K562 (cell line): ENCODE data around the gene ARL5C. TPM values are rescaled to one million over a fixed set of nuclear protein-coding genes. Genes with fewer than 3 reads are reported as not detected.

Source experiments
- BACH1 ChIP-seq: fragments of 200-800 bp; sonication (Bioruptor generic); IDR thresholded peaks from 2 replicates; pipeline ENCODE4 v1.6.1; 2016; ENCODE audit warnings: missing genetic modification characterization, missing compliant biosample characterization
- CHD1 ChIP-seq: fragments of 200-600 bp; sonication (generic); IDR thresholded peaks from one replicate; pipeline ENCODE4 v1.6.1; 2012; ENCODE audit warnings: mild to moderate bottlenecking, moderate library complexity, low read length, inconsistent platforms
- E2F3 ChIP-seq: fragments of 250-450 bp; sonication (Bioruptor Pico); IDR thresholded peaks from 2 replicates; pipeline ENCODE4 v1.4.0; 2020; ENCODE audit warnings: mild to moderate bottlenecking
- FOXK2 ChIP-seq, 2 experiments: fragments of 450-650 bp; IDR thresholded peaks in 1 of 2; conservative IDR thresholded peaks in 1 of 2; 2 replicates each; pipeline ENCODE4 v1.6.1; 2016; ENCODE audit warnings: low read depth in 2 of 2, mild to moderate bottlenecking in 1 of 2
- L3MBTL2 ChIP-seq: fragments of 450-650 bp; IDR thresholded peaks from 2 replicates; pipeline ENCODE4 v1.6.1; 2016; ENCODE audit warnings: mild to moderate bottlenecking, moderate library complexity
- PCBP1 ChIP-seq: fragments of 200-400 bp; formaldehyde crosslinking; IDR thresholded peaks from 2 replicates; pipeline ENCODE4 v1.6.1; 2018; ENCODE audit warnings: mild to moderate bottlenecking, low read depth, low read length; ENCODE audit not compliant: poor library complexity, severe bottlenecking
- PHF20 ChIP-seq: fragments of 450-650 bp; IDR thresholded peaks from 2 replicates; pipeline ENCODE4 v1.6.1; 2018; ENCODE audit not compliant: partially characterized antibody
- RBM22 ChIP-seq: fragments of 200-400 bp; formaldehyde crosslinking; IDR thresholded peaks from 2 replicates; pipeline ENCODE4 v1.6.1; 2018; ENCODE audit warnings: low read length, low read depth; ENCODE audit not compliant: poor library complexity, severe bottlenecking
- SNIP1 ChIP-seq: fragments of 450-650 bp; IDR thresholded peaks from 2 replicates; pipeline ENCODE4 v1.7.1; 2017; ENCODE audit warnings: low read depth, mild to moderate bottlenecking
- SRSF1 ChIP-seq: fragments of 200-400 bp; formaldehyde crosslinking; IDR thresholded peaks from 2 replicates; pipeline ENCODE4 v1.6.1; 2017; ENCODE audit warnings: mild to moderate bottlenecking, low read depth, low read length, moderate library complexity
- TRIM24 ChIP-seq, 2 experiments: fragments of 450-650 bp; IDR thresholded peaks; 2 replicates each; pipeline ENCODE4 v1.6.1; 2016
- ZKSCAN1 ChIP-seq: fragments of 150-350 bp; IDR thresholded peaks from 2 replicates; pipeline ENCODE4 v1.6.1; 2016; ENCODE audit warnings: low read depth, low read length
- ZNF24 ChIP-seq: fragments of 450-650 bp; IDR thresholded peaks from 2 replicates; pipeline ENCODE4 v1.6.1; 2016
- ZNF589 ChIP-seq: fragments of 200-800 bp; sonication (Bioruptor generic); IDR thresholded peaks from 2 replicates; pipeline ENCODE4 v1.6.1; 2016; ENCODE audit warnings: low read depth, missing genetic modification characterization, missing compliant biosample characterization
- polyA plus RNA-seq, 8 experiments: library from polyadenylated mRNA; depleted of rRNA in 4 of 8; stranded (reverse) in 5 of 8; unstranded in 3 of 8; fragments of >200 nt; fragmentation: Nextera tagmentation in 2 of 8; fragmentation: Illumina TruSeq in 1 of 8; extraction: Ambion mirVana in 2 of 8; extraction: Trizol in 1 of 8; gene quantifications; 2 replicates each; pipeline versions ENCODE4 v1.2.1 to v1.2.3, GENCODE V29; 2011 to 2014; ENCODE audit warnings: inconsistent platforms in 1 of 8, missing spikeins in 1 of 8
- total RNA-seq, 7 experiments: library from RNA; depleted of rRNA in 6 of 7; stranded (reverse); fragments of >200 nt in 6 of 7; fragmentation: Illumina TruSeq in 2 of 7; extraction: Trizol in 2 of 7; gene quantifications; 2 replicates each; pipeline versions ENCODE4 v1.2.1 to v1.2.3, GENCODE V29; 2011 to 2021; ENCODE audit warnings: low replicate concordance in 1 of 7
- TF ChIP-seq, protein P1 (sequence below): fragments of 250-450 bp; sonication (Bioruptor Pico); IDR thresholded peaks from 2 replicates; pipeline ENCODE4 v1.9.0; 2021; ENCODE audit warnings: mild to moderate bottlenecking
- TF ChIP-seq, protein P2 (sequence below): fragments of 250-450 bp; sonication (Bioruptor Pico); IDR thresholded peaks from 2 replicates; pipeline ENCODE4 v1.5.0; 2021; ENCODE audit warnings: mild to moderate bottlenecking, borderline replicate concordance
- TF ChIP-seq, protein P3 (sequence below): sonication (generic); formaldehyde crosslinking; IDR thresholded peaks from 2 replicates; pipeline ENCODE4 v1.9.0; 2022; ENCODE audit warnings: mild to moderate bottlenecking, missing genetic modification reagents
- TF ChIP-seq, protein P4 (sequence below), 2 experiments: IDR thresholded peaks; 2 replicates each; pipeline ENCODE4 v1.6.1; 2012; ENCODE audit warnings: improper control_type of control experiment in 2 of 2, low read depth in 2 of 2, low read length in 2 of 2, borderline replicate concordance in 1 of 2
- TF ChIP-seq, protein P5 (sequence below), 2 experiments: IDR thresholded peaks; 2 replicates each; pipeline ENCODE4 v1.6.1; 2011; ENCODE audit warnings: borderline replicate concordance in 1 of 2, control low read depth in 1 of 2, low read depth in 1 of 2, low read length in 1 of 2, mild to moderate bottlenecking in 1 of 2, mixed read lengths in 1 of 2, moderate library complexity in 1 of 2; ENCODE audit not compliant: insufficient read depth in 1 of 2, insufficient read length in 1 of 2, poor library complexity in 1 of 2, severe bottlenecking in 1 of 2; ENCODE audit errors: extremely low read depth in 1 of 2

Gene ARL5C
- total and polyA plus RNA-seq, 9 of the 15 experiments (the other 6 are each of a cell fraction or from before 2014, with no cell fraction given): not detected

DNA sequence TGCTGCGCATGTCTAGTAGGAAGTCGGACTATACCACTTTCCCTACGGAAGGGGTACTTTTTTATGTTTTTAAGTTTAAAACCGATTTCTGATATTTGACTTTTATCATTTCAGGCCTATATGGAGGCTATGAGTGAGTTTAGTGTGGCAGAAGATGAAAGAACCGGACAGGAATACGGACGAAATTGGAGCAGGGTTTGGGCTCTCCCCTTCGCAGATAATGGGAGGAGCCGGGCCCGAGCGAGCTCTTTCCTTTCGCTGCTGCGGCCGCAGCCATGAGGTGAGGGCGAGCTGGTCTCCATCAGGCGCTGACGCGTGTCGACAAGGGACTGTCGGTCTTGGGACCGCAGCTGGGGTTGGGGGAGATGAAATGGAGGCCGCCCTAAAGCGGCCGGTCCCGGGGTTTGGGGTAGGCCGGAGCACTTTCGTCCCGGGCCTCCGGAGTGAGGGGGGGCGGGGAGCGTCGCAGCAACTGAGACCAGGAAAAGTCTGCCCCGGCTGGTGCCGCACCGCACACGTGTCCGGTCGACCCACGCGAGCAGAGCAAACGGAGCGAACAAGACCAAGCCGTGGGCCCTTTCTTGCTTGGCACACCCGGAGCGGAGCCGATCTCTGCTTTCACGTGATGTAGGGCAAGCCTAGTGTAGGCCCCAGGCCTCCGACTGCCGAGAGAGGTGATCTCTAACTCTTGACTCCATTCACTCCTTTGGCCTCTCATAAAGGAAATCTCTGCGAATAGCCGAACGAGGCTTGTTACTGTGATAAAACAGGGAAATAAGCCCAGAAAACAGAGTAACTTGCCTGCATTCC lies 34.3 kb upstream of the ARL5C start, which contains the start of gene RPL19 (continued):
- no peak for TF ChIP-seq SNIP1
- TF ChIP-seq, protein P1, sequence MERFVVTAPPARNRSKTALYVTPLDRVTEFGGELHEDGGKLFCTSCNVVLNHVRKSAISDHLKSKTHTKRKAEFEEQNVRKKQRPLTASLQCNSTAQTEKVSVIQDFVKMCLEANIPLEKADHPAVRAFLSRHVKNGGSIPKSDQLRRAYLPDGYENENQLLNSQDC (CRISPR knock-in tag): peak; percentile 6; the same call in 1 of the 2 replicates
- no peak for TF ChIP-seq ZNF24
- TF ChIP-seq, protein P2, sequence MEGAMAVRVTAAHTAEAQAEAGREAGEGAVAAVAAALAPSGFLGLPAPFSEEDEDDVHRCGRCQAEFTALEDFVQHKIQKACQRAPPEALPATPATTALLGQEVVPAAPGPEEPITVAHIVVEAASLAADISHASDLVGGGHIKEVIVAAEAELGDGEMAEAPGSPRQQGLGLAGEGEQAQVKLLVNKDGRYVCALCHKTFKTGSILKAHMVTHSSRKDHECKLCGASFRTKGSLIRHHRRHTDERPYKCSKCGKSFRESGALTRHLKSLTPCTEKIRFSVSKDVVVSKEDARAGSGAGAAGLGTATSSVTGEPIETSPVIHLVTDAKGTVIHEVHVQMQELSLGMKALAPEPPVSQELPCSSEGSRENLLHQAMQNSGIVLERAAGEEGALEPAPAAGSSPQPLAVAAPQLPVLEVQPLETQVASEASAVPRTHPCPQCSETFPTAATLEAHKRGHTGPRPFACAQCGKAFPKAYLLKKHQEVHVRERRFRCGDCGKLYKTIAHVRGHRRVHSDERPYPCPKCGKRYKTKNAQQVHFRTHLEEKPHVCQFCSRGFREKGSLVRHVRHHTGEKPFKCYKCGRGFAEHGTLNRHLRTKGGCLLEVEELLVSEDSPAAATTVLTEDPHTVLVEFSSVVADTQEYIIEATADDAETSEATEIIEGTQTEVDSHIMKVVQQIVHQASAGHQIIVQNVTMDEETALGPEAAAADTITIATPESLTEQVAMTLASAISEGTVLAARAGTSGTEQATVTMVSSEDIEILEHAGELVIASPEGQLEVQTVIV (CRISPR knock-in tag): no peak
- TF ChIP-seq BACH1 (tag): peak; percentile 20; the same call in 1 of the 2 replicates
- TF ChIP-seq ZKSCAN1: 0 out of 2 replicates have a peak, but pooled peaks have one; percentile 37
- 0 out of 4 replicates have a peak, but pooled peaks of 1 of the 2 experiments have one; percentile 33 for TF ChIP-seq TRIM24 (IDR thresholded peaks at IDR 0.05)
- TF ChIP-seq L3MBTL2: peak; percentile 61; the same call in 1 of the 2 replicates
- TF ChIP-seq E2F3 (CRISPR knock-in tag): 0 out of 2 replicates have a peak, but pooled peaks have one; percentile 14
- TF ChIP-seq, protein P3, sequence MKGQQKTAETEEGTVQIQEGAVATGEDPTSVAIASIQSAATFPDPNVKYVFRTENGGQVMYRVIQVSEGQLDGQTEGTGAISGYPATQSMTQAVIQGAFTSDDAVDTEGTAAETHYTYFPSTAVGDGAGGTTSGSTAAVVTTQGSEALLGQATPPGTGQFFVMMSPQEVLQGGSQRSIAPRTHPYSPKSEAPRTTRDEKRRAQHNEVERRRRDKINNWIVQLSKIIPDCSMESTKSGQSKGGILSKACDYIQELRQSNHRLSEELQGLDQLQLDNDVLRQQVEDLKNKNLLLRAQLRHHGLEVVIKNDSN (CRISPR knock-in tag): peak; percentile 15; the same call in 1 of the 2 replicates
- TF ChIP-seq, protein P4, sequence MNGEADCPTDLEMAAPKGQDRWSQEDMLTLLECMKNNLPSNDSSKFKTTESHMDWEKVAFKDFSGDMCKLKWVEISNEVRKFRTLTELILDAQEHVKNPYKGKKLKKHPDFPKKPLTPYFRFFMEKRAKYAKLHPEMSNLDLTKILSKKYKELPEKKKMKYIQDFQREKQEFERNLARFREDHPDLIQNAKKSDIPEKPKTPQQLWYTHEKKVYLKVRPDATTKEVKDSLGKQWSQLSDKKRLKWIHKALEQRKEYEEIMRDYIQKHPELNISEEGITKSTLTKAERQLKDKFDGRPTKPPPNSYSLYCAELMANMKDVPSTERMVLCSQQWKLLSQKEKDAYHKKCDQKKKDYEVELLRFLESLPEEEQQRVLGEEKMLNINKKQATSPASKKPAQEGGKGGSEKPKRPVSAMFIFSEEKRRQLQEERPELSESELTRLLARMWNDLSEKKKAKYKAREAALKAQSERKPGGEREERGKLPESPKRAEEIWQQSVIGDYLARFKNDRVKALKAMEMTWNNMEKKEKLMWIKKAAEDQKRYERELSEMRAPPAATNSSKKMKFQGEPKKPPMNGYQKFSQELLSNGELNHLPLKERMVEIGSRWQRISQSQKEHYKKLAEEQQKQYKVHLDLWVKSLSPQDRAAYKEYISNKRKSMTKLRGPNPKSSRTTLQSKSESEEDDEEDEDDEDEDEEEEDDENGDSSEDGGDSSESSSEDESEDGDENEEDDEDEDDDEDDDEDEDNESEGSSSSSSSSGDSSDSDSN (IDR thresholded peaks at IDR 0.05; ENCODE audit: borderline replicate concordance in 1 of 2, low read depth in 2 of 2, low read length in 2 of 2): 0 out of 4 replicates have a peak, but pooled peaks of 1 of the 2 experiments have one; percentile 23
- 0 out of 2 replicates have a peak, but pooled peaks have one; percentile 11 for TF ChIP-seq ZNF589
- peak; percentile 32 for TF ChIP-seq PHF20
- no peak for TF ChIP-seq RBM22
- TF ChIP-seq, protein P5, sequence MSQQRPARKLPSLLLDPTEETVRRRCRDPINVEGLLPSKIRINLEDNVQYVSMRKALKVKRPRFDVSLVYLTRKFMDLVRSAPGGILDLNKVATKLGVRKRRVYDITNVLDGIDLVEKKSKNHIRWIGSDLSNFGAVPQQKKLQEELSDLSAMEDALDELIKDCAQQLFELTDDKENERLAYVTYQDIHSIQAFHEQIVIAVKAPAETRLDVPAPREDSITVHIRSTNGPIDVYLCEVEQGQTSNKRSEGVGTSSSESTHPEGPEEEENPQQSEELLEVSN (IDR thresholded peaks at IDR 0.05; ENCODE audit: borderline replicate concordance in 1 of 2, extremely low read depth in 1 of 2, insufficient read depth in 1 of 2, insufficient read length in 1 of 2, low read depth in 1 of 2, low read length in 1 of 2, poor library complexity in 1 of 2, severe bottlenecking in 1 of 2): peak; percentile 22 to 51
- TF ChIP-seq FOXK2 (conservative IDR thresholded peaks at IDR 0.05 in 1 of 2, IDR thresholded peaks at IDR 0.05 in 1 of 2; ENCODE audit: low read depth in 2 of 2): peak; percentile 10 to 100; a peak in 2 of 4 replicates
- peak; percentile 89 for TF ChIP-seq PCBP1
- peak; percentile 86; the same call in 1 of the 2 replicates for TF ChIP-seq SRSF1
- TF ChIP-seq CHD1: peak; percentile 63
